ENCODE measurements around the gene TUBB4A.

DNA sequence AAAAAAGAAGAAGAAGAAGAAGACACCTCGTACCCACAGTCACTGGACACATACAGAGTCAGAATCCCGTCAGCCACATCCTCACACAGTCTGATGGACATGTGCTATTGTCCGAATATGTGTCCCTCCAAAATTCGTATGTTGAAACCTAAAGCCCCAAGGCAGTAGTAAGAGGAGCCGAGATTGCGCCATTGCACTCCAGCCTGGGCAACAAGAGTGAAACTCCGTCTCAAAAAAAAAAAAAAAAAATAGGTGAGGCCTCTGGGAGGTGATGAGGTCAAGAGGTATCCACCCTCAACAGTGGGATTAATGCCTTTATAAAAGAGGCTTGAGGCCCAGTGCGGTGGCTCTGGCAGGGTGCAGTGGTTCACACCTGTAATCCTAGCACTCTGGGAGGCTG lies 17.9 kb downstream of the TUBB4A start:
- TF ChIP-seq PBX3 (IDR thresholded peaks at IDR 0.05; ENCODE audit: insufficient replicate concordance, low read depth, low read length) (no peak), REST (IDR thresholded peaks at IDR 0.05; ENCODE audit: low read depth, low read length) (no peak), JUNB (IDR thresholded peaks at IDR 0.05) (no peak), RAD21 (IDR thresholded peaks at IDR 0.05; ENCODE audit: insufficient read depth, low read depth, low read length) (no peak), ESRRA (IDR thresholded peaks at IDR 0.05; ENCODE audit: low read length) (no peak), CTCF (IDR thresholded peaks at IDR 0.05 in 2 of 3, conservative IDR thresholded peaks at IDR 0.05 in 1 of 3; ENCODE audit: control insufficient read depth in 2 of 3, extremely low read depth in 1 of 3, insufficient read depth in 1 of 3, low read depth in 3 of 3, low read length in 3 of 3) (no peak), POLR2A (IDR thresholded peaks at IDR 0.05; ENCODE audit: low read depth, low read length) (no peak), ATF7 (IDR thresholded peaks at IDR 0.05; ENCODE audit: low read depth) (no peak), SMAD5 (IDR thresholded peaks at IDR 0.05; ENCODE audit: low read depth) (no peak), EED (IDR thresholded peaks at IDR 0.05; ENCODE audit: low read depth) (no peak), BRCA1 (IDR thresholded peaks at IDR 0.05; ENCODE audit: low read depth, low read length) (no peak), EP300 (IDR thresholded peaks at IDR 0.05; ENCODE audit: borderline replicate concordance in 1 of 2, control insufficient read depth in 1 of 2, low read depth in 2 of 2, low read length in 2 of 2) (no peak), TCF12 (IDR thresholded peaks at IDR 0.05; ENCODE audit: low read depth, low read length) (no peak)

Data from GM12878 (cell line).